OCI-LY7 (cell line): ENCODE results near the gene PRKN.

Experiments
- EZH2phosphoT487 ChIP-seq: fragments of 200-600 bp; sonication (generic); IDR thresholded peaks from 2 replicates; pipeline ENCODE4 v1.6.1; 2018; ENCODE audit warnings: low read depth, borderline replicate concordance, mild to moderate bottlenecking, mixed run types, antibody characterized with exemption, low read length, moderate library complexity, mixed read lengths
- TF ChIP-seq, protein P1 (sequence below): fragments of 200-600 bp; sonication (generic); conservative IDR thresholded peaks from 2 replicates; pipeline ENCODE4 v1.5.1; 2014; ENCODE audit warnings: mild to moderate bottlenecking, antibody characterized with exemption, low read length, moderate library complexity, mixed read lengths

GRCh38 chr6:162408826-162409535 lies 318.6 kb downstream of the PRKN start:
- TF ChIP-seq, protein P1, sequence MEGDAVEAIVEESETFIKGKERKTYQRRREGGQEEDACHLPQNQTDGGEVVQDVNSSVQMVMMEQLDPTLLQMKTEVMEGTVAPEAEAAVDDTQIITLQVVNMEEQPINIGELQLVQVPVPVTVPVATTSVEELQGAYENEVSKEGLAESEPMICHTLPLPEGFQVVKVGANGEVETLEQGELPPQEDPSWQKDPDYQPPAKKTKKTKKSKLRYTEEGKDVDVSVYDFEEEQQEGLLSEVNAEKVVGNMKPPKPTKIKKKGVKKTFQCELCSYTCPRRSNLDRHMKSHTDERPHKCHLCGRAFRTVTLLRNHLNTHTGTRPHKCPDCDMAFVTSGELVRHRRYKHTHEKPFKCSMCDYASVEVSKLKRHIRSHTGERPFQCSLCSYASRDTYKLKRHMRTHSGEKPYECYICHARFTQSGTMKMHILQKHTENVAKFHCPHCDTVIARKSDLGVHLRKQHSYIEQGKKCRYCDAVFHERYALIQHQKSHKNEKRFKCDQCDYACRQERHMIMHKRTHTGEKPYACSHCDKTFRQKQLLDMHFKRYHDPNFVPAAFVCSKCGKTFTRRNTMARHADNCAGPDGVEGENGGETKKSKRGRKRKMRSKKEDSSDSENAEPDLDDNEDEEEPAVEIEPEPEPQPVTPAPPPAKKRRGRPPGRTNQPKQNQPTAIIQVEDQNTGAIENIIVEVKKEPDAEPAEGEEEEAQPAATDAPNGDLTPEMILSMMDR, result no peak
- no peak for TF ChIP-seq EZH2phosphoT487
